ENCODE data around the gene PCLO.

- TF ChIP-seq CTCF (IDR thresholded peaks at IDR 0.05) (no peak), POLR2A (IDR thresholded peaks at IDR 0.05) (no peak)
These were observed 401.9 kb downstream of the PCLO start for GRCh38 chr7:82760831-82761230.
